ENCODE results near the gene EPHA4.

DNA sequence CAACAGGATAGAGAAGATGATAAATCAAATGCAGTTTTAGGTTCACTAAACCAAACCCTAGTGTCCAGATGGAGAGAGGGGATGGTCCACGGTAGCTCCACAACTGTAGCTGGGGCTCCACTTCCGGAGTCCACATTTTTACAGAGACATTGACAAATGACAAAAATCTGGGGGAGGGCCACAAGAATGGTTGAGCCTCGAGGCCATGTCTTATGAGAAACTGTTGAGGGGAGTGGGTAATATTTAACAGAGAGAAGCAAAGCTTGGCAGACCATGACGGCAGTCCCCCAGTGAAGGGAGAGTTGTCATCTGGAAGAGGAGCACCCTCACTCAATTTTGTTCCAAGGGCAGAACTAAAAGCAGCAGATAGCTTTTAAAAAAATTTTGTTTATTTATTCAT is 17.6 kb upstream of the EPHA4 start:
- no peak for TF ChIP-seq EZH2 (IDR thresholded peaks at IDR 0.05; ENCODE audit: low read length, unreplicated experiment)
- TF ChIP-seq CTCF (conservative IDR thresholded peaks at IDR 0.05; ENCODE audit: low read depth, low read length), result no peak
